HG03565 (cell line): ENCODE measurements around the gene TMEM9.
"Not testable (repeated sequence)": the region's sequence is repeated elsewhere in the genome, so short reads cannot be mapped to it uniquely, and the experiment has no call there.

ENCODE experiments used
- ATAC-seq: cut with Tn5 transposase; IDR thresholded peaks from one replicate; pipeline ENCODE4 v1.9.1; 2021; ENCODE audit warnings: mild to moderate bottlenecking, moderate library complexity; ENCODE audit not compliant: unreplicated experiment

The TMEM9 gene

GRCh38 chr1:201173736-201174135, 19.5 kb upstream of the TMEM9 start:
- no peak for ATAC-seq

GRCh38 chr1:201172999-201173610, 18.8 kb upstream of the TMEM9 start:
- no peak for ATAC-seq

- no peak for ATAC-seq
Measured at GRCh38 chr1:201172326-201172725, 18.1 kb upstream of the TMEM9 start.

GRCh38 chr1:201171063-201172036, 17.1 kb upstream of the TMEM9 start:
- peak; percentile 30 for ATAC-seq

GRCh38 chr1:201170533-201171062, 16.3 kb upstream of the TMEM9 start:
- peak; percentile 81 for ATAC-seq

- ATAC-seq: no peak
Measured at GRCh38 chr1:201169971-201170532, 15.8 kb upstream of the TMEM9 start.

- ATAC-seq: no peak
Measured at GRCh38 chr1:201169203-201169602, 14.9 kb upstream of the TMEM9 start.

GRCh38 chr1:201167041-201167991, 13.0 kb upstream of the TMEM9 start:
- ATAC-seq: no peak

- ATAC-seq: no peak
Measured at GRCh38 chr1:201164645-201165044, 10.4 kb upstream of the TMEM9 start.

- no peak for ATAC-seq
Measured at GRCh38 chr1:201163707-201164106, 9.4 kb upstream of the TMEM9 start.

- ATAC-seq: not testable (repeated sequence)
Measured at GRCh38 chr1:201163036-201163435, 8.8 kb upstream of the TMEM9 start.

GRCh38 chr1:201157949-201158348, 3.7 kb upstream of the TMEM9 start:
- ATAC-seq: no peak

GRCh38 chr1:201156819-201157218, 2.5 kb upstream of the TMEM9 start:
- ATAC-seq: no peak

GRCh38 chr1:201156346-201156745, 2.1 kb upstream of the TMEM9 start:
- ATAC-seq: no peak

- ATAC-seq: no peak
Measured at GRCh38 chr1:201155354-201155753, 1.1 kb upstream of the TMEM9 start.

GRCh38 chr1:201153474-201154388, 543 bp downstream of the TMEM9 start:
- peak; percentile 24 for ATAC-seq

GRCh38 chr1:201149400-201149799, 4.9 kb downstream of the TMEM9 start:
- ATAC-seq: no peak

GRCh38 chr1:201147396-201148015, 6.8 kb downstream of the TMEM9 start:
- ATAC-seq: no peak
